NOMO-1 treated with dmso at 0.1 percent for 144 hours (cell line): ENCODE results near the gene FRMPD4.

Experiments
- DNase-seq: peaks from one replicate; lab custom pipeline; 2025; ENCODE audit not compliant: unreplicated experiment; lab: John Stamatoyannopoulos, UW

FRMPD4 gene

DNA sequence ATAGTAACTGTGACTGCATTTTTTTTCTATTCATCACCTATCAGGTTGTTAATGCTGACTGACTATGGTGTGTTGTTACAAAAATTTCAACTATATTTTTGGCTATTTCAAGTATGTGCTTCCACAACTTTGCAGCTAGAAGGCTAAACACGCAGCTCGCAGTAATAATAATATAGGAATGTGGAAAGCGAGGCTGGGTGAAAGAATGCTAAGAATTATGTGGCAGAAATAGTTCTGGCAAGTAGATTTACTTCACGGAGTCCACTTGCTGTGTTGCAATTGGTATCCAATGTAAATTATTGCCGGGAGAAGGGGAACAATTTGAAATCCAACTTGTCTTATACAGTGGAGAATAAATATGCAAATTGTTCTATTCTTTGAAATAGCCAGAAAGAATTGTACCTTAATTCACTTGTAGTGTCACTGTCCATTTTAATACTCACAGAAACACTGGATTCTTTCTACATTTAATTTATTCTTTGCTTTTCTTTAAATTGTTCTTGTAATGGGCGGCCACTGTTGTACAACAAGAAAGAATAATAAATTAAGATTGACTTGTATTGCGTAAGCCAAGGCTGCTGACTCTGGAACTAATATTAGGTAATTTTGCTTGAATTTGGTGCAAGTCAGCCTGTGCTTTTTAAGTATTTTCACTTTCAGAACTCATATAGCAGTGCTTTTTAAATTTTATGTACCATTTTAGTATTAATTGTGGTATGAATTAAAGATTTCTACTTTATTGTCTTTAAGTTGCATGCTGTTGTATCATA lies 154.9 kb downstream of the FRMPD4 start:
- peak; percentile 69 for DNase-seq

DNA sequence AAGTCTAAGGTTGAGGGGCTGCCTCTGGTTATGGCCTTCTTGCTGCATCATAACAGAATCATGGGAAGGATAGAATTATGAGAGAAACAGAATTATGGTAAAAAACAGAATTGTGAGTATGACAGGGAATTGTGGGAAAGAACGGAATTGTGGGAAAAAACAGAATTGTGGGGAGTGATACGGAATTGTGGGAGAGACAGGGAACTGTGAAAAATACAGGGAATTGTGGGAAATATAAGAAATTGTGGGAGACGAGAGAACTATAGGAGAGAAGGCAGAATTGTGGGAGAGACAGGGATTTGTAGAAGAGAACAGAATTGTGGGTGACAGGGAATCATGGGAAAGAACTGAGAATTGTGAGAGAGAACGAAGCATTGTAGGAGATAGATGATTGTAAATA lies 159.1 kb downstream of the FRMPD4 start:
- no peak for DNase-seq

DNA sequence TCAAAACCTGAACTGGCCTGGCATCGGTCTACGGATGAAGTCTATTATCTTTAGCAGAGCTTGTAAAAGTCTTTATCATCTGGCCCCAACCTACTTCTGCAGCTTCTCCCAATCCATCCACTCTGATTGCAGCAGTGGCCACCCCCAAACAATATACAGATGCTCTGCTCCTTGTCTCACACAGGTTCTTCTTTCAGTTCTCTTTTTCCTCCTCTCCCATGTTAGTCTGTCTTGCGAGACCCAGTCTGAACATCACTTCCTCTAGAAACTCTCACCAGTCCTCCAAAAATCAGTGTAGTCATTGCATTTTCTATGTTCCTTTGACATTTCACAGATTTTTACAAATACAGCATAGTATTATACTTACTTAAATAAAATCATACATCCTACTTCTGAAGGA lies 163.0 kb downstream of the FRMPD4 start:
- peak; percentile 65 for DNase-seq

DNA sequence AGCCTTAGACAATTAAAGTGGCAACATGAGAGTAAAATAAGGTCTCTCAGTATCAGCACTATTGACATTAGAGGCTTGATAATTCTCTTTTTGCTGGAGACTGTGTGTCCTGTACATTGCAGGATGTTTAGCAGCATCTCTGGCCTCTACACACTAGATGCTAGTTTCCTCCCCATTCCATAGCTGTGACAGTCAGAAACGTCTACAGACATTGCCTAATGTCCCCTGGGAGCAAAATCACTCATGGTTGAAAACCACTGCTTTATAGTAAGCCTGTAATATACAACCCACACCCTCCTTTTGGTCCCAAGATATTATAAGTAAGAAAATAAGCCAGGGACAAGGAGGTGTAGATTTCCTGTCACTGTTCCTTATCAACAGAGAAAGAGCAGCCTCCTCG lies 166.0 kb downstream of the FRMPD4 start:
- DNase-seq, result no peak

DNA sequence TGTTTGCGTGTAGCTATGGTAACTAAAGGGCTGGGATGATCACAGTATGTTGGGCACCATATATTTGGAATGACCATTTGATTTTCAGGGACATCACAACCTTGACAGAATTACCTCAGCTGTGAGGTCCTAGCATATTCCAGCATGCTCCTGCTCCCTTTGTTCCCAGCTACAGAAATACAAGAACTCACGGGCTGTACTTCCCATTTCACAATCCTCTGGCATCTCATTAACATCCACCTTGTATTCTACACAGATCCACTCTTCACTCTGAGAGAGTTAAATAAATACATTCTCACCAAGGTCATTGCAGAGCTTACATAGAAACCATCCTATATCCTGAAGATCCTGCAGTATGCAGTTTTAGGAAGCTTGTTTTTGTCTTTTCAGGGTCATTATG lies 169.7 kb downstream of the FRMPD4 start:
- DNase-seq, result no peak

DNA sequence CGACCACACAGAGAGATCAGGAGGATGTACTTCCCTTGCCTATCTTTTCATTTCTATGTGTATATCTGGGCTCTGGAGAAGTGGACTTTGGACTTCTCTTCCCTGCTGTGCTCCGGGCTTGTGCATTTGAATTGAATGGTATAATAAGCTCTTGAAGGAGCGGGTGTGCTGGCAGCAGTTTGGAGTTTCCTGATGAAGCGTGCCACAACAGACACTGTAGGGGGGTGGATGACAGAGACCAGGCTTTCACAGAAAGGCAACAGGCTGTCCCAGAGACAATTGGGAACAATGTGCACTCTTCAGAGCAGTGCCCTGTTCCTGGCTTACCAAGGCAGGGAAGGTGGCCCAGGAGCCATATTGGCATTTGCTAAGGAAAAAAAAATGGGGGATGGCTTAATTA lies 170.1 kb downstream of the FRMPD4 start:
- no peak for DNase-seq

DNA sequence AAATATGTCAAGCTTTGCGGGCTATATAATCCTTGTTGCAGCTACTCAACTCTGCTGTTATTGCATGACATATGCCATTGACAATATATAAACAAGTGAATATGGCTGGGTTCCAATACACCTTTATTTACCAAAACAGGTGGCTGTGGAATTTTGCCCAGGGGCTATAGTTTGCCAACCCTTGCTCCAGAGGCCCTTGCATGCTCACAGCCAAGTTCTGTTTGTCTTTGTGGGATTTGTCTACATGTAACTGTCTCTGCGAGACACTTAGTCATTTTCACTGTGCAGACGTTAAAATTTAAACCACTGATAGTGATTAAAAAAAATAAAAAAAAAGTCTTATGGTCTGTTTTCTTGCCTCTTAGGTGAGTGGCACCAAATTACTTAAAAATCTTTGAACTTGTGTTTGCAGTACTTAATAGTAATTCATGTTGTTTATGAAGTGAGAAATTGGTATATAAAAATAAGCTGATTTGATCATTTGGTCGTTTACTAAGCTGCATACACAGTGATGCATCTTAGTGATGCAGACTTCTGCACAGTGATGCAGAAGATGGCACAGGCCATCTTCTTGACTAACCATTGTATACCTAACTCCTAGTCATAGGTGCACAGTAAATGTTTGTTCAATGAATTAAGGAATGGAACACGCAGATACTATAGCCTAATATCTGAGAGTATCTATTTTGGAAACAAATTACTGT lies 170.9 kb downstream of the FRMPD4 start:
- DNase-seq, result no peak

DNA sequence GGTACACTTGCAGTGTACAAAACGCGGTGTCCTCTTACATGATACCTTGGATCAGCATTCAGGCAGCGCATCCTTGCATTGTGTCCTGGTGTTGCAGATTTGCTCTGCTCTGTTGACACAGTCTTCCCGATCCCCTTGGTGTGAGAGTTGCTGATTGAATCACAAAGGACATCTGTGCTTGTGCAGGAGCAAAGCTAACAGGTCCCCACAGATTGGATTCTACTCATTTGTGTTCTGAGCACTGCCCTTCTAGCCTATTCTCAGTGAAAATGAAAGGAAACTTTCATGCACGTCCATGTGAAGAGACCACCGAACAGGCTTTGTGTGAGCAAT lies 171.4 kb downstream of the FRMPD4 start:
- no peak for DNase-seq

DNA sequence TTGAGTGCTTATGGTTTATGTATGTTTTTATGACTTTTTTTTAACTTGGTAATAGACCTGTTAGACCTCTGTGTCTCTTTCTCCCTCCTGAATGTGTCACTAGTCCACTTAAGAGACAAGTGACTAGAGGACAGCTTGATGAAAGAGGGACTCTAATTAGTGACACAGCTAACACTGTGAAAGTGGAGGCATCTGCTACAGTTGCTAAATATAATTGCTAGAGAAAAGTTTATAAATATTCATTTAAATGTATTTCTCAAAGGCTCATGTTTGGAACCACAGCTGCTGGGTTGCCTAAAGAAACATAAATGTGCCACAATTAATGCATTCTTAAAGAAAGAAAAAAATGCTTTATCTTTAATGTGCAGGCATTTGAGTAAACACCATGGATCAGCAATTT lies 176.4 kb downstream of the FRMPD4 start:
- no peak for DNase-seq

DNA sequence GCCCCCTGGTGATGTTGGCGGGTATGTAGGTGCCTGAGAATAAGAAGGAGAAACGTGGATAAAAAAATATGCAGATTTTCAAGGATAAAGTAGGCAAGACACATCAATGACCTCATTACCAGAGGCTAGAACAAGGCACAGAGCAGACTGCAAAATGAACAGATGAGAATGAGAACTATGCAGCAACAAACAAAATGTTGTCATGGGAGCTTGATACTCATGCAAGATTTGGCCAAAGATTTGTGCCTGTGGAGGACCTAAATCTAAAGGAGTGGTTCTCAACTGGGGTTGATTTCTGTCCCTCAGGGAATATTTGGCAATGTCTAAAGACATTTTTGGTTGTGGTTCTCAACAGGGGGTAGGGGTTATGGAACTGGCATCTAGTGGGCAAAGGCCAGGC lies 177.3 kb downstream of the FRMPD4 start:
- no peak for DNase-seq

DNA sequence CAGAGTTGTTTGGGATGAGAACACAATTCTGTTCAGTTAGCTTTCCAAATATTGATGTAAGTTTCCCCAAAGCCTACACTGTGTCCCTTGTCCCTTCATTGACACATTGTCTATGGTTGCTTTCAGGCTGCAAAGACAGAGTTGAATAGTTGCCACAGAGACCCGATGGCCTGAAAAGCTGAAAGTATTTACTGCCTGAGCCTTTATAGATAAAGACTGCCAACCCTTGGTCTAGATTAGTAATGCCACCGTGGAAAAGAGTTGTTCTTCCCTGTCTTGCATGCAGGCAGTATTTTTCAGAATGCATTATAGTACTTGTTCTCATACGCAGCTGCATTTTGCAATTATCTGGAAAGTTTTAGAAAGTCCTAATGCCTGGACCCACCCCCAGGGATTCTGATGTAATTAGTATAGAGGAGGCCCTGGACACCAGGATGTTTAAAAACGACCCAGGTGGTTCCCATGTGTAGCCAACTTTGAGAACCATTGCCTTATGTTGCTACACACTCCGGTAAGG lies 180.8 kb downstream of the FRMPD4 start:
- no peak for DNase-seq

DNA sequence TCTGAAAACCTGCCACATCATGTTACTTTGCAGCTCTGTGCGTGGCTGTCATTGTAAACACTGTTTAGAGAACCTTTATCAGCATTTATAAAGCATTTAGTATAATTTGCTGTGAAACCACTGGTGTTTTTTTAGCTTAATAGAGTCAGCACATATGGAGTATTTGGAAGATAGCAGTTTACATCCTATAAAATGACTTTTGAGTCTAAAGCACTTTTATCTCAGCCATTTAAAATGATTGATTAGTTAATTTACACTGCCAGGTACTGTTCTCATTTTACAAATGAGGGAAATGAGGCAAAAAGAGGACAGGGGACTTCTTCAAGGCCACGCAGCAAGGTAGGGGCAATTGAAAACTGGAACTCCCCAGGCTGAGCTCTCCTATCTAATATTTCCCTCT lies 181.7 kb downstream of the FRMPD4 start:
- DNase-seq, result no peak

DNA sequence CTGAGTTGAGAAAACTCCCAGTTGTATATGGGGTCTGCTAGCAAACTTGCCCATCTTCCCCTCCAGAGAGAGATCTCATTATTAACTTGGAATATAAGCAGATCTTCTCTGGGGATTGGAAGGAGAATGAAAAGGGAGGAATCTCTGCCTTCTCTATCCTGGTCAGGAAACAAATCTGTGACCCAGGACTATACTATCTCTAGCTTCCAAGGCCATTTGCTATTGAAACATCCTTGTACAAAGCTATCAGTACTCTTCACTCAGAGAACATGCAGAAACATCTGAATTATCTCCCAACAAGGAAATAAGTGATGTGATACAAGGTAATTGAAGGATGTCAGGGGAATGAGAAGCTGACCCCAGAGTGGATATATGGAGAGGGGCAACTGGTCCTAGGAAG lies 183.8 kb downstream of the FRMPD4 start:
- DNase-seq, result no peak

DNA sequence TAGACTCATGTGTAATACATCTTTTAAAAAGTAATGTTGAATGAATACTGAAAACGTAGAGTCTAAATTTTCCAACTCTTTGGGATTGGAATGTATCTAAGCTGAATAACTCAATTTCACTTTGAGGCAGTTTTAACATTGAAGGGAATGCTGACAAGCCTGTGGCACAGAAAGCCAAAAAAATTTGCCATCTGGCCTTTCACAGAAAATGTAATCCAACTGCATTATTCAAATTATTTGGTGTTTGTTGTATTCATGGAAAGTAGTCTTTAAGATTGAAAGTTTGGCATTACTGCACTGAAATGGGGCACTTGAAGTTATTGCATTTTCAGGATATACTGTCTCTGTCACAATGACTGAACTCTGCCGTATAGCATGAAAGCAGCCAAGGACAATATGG lies 186.9 kb downstream of the FRMPD4 start:
- no peak for DNase-seq

DNA sequence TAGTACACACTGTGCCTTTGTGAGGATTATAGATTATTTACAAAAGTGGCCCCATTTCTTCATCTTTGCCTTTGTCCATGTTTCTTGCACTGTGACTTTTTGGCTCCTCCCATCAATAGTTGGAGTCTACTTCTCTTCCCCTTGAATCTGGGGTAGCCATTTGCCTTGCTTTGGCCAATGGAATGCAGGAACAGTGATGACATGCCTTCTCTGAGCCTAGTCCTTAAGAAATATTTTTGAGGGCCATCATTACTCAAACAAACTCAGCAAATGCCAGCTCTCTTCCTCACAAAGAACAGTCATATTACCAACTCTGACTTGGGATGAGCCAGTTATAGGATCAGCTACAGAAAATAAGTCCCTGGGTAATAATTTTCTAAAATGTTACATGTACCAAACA lies 189.6 kb downstream of the FRMPD4 start:
- no peak for DNase-seq

DNA sequence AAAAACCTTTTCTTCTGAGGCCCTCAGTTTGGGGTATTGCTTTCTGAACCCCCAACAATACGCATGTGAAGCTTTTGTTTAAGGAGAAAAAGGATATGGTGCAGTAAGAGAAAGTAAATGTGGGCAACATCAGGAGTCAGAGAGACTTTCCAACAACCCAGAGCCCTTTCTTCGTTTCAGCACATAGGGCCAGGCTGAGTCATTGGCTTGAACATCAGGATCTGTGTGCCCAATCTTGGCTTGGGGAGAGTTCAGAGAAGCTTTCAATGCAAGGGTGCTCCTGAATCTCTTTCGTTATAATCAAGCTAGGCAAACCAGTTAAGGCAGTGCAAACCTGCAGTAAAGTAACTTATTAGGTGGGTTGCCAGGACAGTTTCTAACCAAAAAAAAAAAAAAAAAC lies 191.2 kb downstream of the FRMPD4 start:
- DNase-seq, result no peak

DNA sequence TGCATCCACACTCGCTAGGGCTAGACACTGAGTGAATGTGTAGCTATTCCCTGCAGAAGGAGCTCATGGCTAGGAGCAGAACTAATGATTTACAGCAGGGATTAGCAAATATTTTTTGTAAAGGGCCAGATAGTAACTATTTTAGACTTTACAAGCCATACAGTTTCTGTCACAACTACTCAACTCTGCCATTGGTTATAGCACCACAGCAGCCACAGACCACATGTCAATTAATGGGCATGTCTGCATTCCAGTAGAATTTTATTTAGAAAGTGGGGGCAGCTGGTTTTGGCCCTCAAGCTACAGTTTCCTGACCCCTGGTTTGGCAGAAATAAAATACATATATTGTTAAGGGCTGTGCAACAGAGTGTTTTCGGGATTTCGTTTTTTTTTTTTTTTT lies 192.6 kb downstream of the FRMPD4 start:
- no peak for DNase-seq

DNA sequence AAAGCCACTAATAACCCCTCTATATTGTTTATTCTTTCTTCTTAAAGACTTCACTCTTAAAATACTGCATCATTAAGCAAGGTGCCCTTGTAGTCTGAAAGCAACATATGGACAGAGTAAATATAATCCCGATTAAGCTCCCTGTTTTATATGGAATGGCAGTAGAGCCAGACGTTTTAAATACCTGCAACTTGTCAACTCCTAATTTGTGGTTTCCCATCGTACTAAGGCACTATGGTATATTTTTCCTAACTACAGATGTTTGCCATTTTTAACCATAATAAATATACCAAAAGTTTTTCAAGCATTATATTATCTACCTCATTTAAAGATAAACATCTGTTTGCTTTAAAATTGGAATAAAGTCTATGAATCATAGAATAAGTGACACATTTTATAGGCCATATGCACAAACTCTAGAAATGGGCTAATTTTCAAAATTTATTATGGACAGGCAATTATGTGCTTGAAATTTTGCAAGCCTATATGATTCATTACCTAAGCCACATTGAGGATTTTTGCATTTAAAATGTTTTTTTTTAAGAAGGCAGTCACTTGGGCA lies 194.6 kb downstream of the FRMPD4 start:
- DNase-seq, result peak; percentile 11

DNA sequence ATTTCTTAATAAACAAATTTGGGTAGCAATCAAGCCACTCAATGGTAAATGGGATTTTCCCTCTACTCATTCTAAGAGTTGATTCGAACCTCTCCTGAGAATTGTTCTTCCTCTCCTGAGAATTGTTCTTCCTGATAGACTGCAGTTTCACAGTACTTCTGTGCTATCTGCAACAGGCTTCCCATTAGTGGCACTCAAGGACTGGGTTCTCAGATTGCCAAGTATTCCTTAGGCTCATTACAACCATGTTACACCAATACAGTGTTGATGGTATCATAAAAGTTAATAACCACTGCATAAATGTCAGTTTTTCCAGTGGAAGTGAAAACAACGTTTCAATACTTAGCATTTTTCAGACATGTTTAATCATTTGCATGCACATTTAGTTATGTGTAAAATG lies 201.6 kb downstream of the FRMPD4 start:
- no peak for DNase-seq

DNA sequence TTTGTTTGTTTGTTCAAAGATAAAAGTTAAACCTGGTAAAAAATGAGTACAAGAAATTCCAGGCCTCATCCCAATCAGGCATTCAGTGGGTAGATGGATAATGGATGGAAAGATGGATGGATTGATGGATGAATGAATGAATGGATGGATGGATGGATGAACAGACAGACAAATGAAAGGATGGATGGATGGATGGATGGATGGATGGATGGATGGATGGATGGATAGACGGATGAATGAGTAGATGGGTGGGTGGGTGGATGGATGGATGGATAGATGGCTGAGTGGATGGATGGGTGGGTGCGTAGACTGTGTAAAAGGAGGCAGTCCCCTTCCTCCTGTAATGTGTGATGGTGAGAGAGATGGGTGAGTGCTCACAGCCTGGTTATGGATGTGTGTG lies 206.7 kb downstream of the FRMPD4 start:
- DNase-seq, result no peak

DNA sequence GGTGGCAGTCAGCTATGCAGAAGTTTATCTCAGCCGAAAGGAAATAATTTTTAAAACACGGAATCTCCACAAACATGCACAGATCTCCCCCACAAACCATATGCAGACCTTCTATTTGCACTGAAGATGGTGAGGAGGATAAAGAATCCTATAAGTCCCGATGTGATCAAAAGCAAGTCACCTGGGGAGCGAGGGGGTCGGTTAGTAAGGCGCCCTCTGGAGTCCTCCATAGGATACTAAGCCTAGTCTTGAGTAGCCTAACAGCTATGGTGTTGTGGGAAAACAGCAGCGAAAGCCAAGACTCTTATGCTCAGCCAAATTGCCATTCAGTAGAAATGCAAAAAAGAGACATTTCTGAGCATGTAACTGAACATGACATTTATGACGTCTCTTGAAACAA lies 210.9 kb downstream of the FRMPD4 start:
- DNase-seq, result no peak

DNA sequence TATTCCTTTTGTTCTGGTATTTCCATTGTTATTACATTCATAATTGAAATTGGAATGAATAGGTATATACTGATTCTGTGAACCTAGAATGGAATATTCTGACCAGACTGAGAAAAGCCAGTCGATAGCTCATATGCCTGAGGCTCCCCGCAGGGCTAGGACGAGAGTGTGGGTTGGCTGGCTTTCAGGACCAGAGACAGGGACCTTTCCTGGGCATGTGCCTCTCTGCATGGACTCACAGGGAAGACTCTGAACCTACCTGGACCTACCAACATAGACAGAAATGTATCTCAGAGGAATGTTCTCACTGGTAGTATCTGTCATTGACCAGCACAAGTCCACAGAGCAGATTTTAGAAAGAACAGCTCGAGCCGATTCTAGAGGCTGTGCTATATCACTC lies 214.6 kb downstream of the FRMPD4 start:
- no peak for DNase-seq
